HUDEP-2 (cell line): ENCODE results near the gene TLL1.

Source experiments
- DNase-seq, 76 experiments: peaks; one replicate each; lab custom pipeline; 2025; ENCODE audit not compliant: unreplicated experiment in 76 of 76; lab: John Stamatoyannopoulos, UW

The TLL1 gene

DNA sequence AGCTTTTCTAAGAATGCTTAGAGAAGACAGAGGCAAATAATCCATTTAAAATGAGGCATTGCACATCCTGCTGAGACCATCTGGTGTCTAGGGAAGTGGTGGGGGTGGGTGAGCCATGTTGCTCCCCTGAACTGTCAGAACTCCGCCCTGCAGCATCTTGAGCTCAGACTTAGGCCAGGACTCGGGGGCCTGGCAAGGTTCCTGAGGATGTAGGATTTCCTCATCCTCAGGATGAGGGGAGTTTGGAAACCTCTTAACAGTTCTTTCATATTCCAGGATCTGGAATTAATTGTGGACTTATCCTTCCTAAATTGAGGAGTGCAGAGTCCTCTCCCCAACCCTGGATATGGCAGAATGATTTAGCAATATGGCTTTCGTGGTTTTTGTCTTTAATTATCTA lies 6.6 kb downstream of the TLL1 start:
- DNase-seq, result no peak

DNA sequence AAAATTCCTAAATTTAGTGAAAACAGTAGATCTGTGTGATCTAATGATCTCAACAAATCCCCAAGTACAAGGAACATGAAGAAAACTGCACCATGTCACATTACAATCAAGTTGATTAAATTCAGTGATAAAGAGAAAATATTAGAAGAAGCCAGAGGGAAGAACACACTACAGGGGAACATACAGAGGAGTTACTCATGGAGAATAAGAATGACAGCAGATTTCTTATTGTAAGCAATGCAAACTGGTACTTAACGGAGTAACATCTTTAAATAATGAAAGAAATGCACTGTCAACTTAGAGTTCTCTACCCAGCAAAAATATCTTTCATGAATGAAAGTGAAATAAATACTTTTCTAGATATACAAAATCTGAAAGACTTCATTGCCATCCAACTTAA lies 21.1 kb downstream of the TLL1 start:
- no peak for DNase-seq

DNA sequence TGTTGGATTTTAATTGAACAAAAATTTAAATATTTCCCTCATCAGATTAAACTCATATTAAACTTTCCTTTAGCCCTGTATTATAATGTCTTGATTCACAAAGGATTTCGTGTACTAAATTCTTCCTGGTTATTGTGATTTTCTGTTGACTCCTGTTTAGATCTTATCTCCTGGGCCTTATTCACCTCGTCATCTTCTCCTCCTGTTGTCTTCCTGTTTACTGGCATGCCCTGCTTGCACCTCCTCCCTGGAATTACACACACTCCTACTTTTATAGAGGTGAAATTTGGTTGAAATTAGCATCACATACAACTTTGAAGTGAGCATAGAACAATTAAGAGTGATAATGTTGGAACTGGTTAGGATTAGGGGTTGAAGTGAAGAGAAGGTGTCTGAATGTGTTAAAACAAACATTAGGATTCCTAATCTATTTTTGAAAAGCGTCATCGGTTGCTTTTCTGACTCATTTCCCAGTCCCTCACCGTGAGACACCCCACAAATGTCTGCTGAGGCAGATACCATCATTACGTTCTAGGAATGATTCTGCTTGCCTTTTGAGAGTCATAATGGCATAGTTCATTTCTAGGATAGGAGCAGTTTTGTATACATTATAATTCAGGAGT lies 32.5 kb downstream of the TLL1 start:
- DNase-seq, result no peak

DNA sequence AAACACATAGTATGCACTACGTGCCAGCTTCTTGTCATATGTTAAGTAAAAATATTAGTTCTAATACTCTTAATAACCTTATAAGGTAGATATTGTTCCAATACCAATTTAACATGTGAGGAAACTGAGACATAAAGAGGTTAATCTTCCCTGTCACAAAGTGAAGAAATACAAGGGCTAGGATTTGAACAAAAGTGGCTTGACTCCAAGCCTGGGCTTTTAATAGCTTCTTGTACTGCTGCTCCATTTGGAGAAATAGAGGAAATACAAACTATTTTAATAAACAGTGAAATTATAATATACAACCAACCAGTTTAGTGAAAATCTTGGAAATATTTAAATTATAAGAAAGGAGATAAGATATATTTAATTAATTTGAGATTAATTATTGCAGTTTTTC lies 33.2 kb downstream of the TLL1 start:
- no peak for DNase-seq

DNA sequence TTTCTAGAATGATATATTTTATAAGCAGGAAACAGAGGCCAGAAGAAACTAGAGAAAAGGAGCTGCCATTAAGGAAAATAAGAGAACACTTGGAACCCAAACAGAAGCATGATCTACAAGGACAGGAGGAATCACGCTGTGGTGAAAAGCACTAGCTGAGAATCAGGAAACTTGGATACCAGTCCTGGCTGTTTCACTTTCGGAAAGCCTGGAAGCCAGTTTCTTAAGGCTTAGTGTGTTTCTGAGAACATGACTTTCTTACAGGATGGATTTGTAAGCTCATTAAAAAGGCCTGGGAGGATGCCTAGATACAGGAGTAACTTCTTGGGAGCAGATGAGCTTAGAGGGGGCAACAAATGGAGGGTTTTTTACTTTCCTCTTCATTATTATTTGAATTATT lies 36.9 kb downstream of the TLL1 start:
- no peak for DNase-seq

DNA sequence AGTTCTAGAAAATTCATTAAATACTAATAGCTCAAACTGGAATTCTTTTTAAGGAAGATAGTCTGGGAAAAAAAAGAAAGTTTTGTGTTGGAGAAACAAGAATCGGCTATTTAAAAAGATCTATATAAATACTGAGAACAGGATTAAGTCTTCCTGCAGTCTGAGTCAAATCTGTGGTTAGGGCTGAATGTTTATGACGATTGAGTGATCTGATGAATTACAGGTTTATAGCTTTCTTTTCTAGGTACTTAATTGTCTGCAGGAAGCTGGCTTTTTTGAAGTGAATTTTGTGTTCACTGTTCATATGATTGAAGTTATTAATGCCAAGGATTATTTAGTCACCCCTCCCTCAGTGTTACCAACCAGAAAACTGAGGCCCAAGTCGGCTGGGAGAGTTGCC lies 42.2 kb downstream of the TLL1 start:
- no peak for DNase-seq

DNA sequence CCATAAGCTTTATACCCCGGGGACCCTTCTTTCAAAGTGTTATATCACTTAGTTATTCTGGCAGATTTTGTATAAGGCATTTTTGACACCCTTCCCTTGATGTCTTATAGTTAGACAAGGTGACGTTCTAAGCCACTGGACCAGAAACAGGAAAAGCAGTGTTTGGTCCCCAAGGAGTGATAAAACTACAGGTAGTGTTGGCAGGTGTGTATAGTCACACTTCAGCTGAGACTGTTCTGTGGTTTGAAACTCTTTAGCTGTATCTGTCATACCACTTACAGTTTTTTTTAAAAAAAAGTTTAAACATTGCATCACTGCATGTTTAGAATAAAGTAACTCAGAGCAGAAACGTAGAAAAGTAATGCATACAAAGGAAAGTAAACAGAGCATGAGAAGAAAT lies 48.5 kb downstream of the TLL1 start:
- DNase-seq, result no peak

DNA sequence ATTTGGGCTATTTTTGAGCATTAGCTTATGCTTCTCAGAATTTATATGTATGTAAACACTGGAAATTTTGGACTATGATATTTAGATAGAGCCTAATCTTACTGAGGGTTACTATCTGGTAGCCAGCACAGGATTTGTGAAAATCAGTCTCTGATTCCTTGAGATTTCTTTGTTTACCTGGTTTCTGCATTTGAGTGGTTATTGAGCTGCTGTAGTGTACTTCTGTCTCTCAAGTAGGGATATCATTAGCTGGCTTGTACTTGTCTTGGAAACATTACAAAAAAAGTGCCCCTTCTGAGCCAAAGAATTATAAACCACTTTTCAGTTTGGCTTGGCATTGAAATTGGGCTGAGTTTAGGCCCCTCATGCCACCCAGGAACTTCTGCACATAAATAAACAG lies 49.7 kb downstream of the TLL1 start:
- DNase-seq, result no peak

DNA sequence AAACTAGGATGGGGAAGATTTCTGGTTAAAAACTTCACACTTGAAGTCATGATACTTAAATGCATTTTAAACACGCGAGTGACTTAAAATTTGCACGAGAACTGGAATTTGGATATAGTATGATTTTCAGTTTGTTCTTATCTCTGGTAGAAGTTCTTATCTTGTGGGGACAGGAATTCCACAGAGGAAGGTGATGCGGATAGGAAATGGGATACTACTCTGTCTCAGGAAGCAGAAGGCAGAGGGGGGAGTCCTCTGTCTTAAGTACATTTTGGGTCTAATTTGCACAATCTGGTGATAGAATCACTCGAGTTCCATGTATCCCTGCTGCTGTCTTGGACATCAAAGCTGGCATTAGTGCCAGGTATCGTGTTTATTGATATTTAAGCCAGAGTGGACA lies 53.3 kb downstream of the TLL1 start:
- DNase-seq, result no peak

DNA sequence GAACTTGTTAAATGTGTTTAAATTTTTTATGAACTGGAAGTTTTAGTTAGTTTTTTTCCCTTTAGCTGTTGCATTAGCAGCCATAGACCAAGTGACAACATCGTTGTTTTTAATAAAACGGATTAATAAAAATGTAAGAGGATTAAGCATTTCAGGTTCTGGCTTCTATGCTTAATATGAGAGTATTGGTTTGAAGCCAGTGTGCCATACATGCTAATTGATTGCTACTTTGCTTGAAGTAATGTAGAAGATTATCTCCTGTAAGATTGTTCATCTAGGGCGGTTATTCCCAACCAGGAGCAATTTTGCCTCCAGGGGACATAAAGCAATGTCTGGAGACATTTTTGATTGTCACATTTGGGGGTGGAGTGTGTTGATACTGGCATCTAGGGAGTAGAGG lies 54.3 kb downstream of the TLL1 start:
- no peak for DNase-seq

DNA sequence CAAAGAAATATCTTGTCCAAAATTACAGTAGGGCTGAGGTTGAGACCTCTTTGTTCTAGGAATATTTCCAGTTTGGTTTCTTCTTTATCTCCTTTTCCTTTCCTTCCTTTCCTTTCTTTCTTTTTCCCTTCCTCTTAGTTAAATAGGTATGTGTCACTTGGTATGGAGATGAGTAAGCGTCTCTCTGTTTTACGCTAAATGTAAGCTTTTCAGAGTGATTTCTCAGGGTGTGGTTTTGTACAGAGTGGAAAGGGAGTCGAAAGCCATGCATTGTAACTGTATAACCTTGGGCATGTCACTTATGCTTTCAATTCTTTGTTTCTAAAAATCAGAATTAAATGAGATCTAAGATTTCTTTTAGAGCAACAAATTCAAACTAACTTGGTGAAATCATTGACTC lies 54.8 kb downstream of the TLL1 start:
- DNase-seq, result no peak

DNA sequence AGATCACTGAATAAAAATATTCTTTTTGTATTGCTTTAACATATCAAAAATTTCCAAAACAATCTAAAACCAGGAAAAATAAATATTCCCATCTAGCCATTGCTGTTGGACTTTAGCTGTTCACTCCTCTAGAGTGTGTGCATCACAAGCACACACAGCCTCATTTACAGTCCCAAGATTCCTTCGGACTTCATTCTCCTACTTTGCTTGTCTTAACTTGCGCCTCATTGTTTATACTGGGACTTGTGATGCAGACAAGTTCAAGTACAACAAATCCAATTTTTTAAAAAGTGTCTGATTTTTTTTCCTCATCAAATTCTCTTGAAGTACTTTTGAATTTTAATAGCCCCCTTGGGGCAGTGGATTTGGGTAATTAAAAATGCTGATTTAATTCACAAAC lies 55.6 kb downstream of the TLL1 start:
- no peak for DNase-seq

DNA sequence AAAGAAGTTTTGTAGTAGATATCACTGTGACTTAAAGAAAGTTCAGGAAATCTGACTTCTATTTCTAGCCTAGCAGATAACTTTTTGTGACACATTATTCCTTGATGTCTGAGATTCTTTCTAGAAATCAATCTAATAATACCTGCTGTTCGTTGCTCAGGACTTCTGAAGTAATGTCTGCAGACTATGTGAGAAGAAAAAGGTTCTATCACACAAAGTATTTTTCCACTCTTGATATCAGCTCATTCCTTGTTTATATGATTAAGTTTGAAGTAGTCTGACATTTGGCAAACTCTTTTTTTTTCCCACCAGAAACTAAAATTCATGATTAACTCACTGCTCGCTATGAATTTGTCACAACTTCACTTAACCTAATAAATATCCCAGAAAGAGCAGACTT lies 56.6 kb downstream of the TLL1 start:
- DNase-seq, result no peak

DNA sequence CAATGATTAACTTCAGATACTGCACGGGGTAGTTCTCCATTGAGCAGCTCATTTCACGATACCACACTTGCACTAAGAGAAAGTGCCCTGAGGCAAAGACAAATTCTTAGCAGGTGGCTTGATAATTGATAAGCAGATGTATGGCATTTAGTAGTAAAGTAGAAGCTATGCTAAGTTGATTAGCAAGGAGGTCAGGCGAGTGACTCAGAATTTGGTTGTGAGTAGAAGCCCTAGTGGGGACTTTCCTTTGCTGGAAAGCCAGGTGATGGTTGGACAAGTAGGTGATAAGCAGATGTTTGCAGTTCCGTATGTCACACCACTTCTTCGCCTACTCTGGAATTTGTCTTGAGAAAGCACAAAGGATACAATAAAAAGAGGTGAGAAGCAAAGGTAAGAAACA lies 58.7 kb downstream of the TLL1 start:
- no peak for DNase-seq

DNA sequence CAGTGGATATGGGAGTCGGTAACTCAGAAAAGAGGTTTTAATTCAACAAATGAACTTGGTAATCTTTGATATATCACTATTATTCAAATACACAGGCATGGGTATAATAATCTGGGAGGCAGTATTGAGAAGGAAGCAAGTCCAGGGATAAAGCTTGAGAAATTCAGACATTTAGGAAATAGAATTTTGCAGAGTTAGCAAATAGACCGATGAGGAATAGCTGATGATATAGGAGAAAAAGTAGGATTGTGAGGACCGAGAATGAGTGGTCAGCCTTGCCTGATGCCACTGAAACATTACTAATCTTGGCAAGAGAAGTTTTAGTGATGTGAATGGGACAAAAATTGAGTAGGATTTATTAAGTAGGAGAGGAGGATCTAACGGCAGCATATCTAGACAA lies 71.9 kb downstream of the TLL1 start:
- DNase-seq, result no peak

DNA sequence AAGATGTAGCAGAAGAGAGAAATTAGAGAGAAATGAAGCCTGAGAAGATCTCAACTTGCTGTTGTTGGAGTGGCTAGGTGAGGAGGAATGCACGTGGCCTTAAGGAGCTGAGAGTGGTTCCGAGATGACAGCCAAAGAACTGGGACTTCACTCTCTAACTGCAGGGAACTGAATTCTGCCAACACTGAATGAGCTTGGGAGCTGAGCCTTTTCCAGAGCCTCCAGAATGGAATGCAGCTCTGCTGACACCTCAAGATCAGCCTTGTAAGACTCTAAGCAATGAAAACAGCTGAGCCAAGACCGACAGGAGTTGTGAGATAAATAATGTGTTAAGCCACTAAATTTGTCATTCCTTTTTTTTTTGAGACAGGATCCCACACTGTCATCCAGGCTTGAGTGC lies 73.0 kb downstream of the TLL1 start:
- DNase-seq, result no peak

DNA sequence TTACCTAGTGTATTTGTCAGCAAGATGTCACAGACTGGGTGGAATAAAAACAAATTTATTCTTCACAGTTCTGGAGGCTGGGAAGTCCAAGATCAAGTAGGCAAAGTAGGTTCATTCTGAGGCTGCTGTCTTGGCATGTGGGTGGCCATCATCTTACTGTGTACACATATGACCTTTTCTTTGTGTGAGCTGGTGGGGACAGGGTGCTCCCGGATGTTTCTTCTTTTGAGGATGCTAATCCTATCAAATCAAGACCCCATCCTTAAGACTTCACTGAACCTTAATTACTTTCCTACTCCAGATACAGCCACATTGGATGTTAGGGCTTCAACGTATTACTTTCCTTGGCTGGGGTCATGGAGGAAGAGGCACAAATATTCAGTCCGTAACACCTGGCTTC lies 74.0 kb downstream of the TLL1 start:
- DNase-seq, result no peak

DNA sequence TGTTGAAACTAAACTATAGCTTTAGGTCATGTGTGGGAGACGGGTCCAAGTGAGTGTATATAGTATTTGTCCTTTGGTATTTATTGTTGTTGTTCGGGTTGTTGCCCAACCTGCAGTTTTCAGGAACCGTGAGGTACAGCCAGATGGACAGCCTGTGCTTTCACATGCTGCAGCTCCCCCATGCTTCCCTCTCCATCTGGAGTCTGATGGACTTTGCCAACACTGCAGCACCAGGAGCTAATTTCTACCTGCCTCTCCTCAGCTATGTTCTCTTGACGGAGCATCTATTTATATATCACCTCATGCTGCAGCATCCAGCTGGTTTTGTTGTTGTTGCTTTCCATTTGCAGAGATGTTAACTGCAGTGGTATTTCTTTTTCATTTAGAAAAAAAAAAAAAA lies 80.1 kb downstream of the TLL1 start:
- DNase-seq, result no peak

DNA sequence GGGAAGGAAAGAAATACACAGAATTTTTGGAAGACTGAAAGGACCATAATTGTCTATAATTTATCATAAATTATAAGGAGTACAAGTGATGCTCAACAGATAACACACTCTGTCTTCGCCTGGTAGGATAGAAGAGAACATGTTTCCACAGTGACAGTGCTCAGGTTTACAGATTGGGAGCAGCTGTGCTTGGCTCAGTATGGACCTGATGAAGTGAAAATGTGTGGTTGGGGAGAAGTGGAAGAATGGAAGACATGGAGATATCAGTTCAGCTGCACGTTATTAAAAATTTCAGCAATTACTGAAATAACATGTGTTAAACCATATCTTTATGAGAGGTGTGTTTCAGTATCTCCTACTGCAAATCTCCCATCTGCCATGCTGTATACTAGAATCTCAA lies 90.6 kb downstream of the TLL1 start:
- DNase-seq, result no peak

DNA sequence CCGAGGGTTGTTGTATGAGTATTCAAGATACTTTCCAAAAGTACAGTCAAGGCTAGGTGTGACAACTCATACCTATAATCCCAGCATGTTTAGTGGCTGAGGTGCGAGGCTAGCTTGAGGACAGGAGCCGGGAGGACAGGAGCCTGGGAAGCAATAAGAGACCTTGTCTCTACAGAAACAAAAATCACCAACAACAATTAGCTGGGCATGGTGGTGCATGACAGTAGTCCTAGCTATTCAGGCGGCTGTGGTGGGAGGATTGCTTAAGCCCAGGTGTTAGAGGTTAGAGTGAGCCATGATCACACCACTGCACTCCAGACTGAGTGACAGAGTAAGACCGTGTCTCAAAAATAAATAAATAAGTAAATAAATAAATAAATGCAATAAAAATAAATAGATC lies 91.6 kb downstream of the TLL1 start:
- no peak for DNase-seq

DNA sequence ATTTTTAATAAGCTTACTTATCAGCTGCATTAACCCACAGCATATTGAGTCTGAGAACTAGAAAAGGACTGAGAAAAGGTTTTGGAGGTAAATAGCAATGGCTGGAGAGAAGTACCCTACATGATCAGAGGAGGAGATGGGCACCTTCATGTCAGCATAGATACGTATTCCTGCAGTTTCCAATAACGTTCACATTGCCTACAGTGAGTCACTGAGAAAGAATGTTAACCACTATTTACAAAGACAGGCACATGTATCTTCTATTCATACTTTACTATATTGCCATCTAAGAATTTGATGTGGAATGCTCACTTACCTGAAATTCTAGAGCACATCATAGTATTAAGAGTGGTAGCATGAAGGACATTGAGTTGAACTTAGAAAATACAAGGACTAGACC lies 92.5 kb downstream of the TLL1 start:
- DNase-seq, result no peak

DNA sequence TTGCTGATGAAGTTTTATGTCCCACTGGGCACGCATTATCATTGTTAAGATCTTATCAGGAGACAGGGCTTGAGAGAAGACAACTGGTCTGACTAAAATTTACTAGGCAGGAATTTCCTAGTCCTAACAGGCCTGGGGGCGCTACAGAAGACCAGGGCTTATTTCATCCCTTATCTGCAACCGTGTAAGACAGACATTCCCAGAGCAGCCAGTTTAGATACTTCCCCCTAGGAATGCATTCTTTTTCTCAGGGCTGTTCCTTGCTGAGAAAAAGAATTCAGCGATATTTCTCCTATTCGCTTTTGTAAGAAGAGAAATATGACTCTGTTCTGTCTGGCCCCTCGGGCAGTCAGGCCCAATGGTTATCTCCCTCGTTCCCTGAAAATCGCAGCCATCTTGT lies 93.8 kb downstream of the TLL1 start:
- DNase-seq, result no peak

DNA sequence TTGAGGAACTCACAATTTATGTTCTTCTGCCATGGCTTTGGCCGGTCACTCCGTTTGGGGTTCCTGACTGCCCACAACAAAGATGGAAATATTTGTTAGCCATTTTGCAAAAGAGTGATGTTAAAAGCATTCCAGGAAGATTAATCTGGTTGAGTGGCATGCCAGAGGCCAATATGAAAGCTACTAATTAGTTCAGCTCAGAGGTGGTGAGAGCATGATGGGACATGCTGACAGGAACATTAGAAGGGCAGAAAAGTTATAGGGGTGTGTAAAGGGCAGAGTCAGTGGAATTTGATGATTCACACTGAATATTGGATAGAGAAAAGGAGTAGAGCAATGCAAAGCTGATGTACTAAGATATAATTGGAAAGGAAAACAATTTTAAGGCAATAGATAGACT lies 94.4 kb downstream of the TLL1 start:
- no peak for DNase-seq
